B cell (primary cell): ENCODE data around the gene LRRC49. TPM values are rescaled to one million over a fixed set of nuclear protein-coding genes. Genes with fewer than 3 reads are reported as not detected.

ENCODE experiments used
- ATAC-seq: fragments of 200-7000 bp; cut with Tn5 transposase; one replicate; pipeline ENCODE4 v1.10.0; 2021; ENCODE audit warnings: low read depth, mild to moderate bottlenecking, moderate number of reproducible peaks, moderate library complexity
- CTCF ChIA-PET: fragments of 350-600 bp; sonication (Branson Sonifier 250); formaldehyde crosslinking; loops from one replicate; lab custom pipeline; 2021; ENCODE audit warnings: antibody characterized with exemption, inconsistent platforms; lab: Charles Lee
- POLR2A ChIA-PET: fragments of 350-600 bp; sonication (Branson Sonifier 250); formaldehyde crosslinking; loops from one replicate; lab custom pipeline; 2021; ENCODE audit warnings: antibody characterized with exemption; lab: Charles Lee
- DNase-seq: peaks from one replicate; pipeline ENCODE4 v3.0.0; 2013
- H2AFZ ChIP-seq: 2 replicates; pipeline ENCODE4 v1.6.1; 2012; ENCODE audit warnings: mild to moderate bottlenecking, low read depth, low read length; ENCODE audit not compliant: insufficient read depth, poor library complexity, severe bottlenecking
- H3K27ac ChIP-seq, 2 donors: 1 replicate in 1 of 2; 2 replicates in 1 of 2; pipeline ENCODE4 v1.5.1; 2012 to 2013; ENCODE audit warnings: low read length in 2 of 2, mild to moderate bottlenecking in 2 of 2, moderate library complexity in 1 of 2
- H3K27me3 ChIP-seq, 4 experiments: fragments of 200-600 bp in 1 of 4; sonication (generic) in 1 of 4; replicated peaks in 1 of 4; 1 replicate in 2 of 4; 2 replicates in 2 of 4; pipeline versions ENCODE4 v1.6.1 to v1.7.0; 2013 to 2016; ENCODE audit warnings: low read length in 3 of 4, mild to moderate bottlenecking in 2 of 4, mixed read lengths in 1 of 4, moderate library complexity in 1 of 4; ENCODE audit not compliant: insufficient read depth in 4 of 4, control insufficient read depth in 3 of 4; ENCODE audit errors: control extremely low read depth in 1 of 4
- H3K36me3 ChIP-seq, 2 experiments: replicated peaks in 1 of 2; 1 replicate in 1 of 2; 2 replicates in 1 of 2; pipeline versions ENCODE4 v1.6.1 to v1.7.1; 2013; ENCODE audit warnings: low read length in 1 of 2; ENCODE audit not compliant: insufficient read depth in 2 of 2, control insufficient read depth in 1 of 2; ENCODE audit errors: control extremely low read depth in 1 of 2, extremely low read depth in 1 of 2
- H3K4me1 ChIP-seq, 2 donors: fragments of 200-600 bp in 1 of 2; sonication (generic) in 1 of 2; 1 replicate in 1 of 2; 2 replicates in 1 of 2; pipeline versions ENCODE4 v1.5.1 to v1.6.1; 2013 to 2017; ENCODE audit warnings: low read length in 2 of 2; ENCODE audit not compliant: control insufficient read depth in 2 of 2, insufficient read depth in 2 of 2
- H3K4me2 ChIP-seq: replicated peaks from 2 replicates; pipeline ENCODE3; 2012; ENCODE audit warnings: mild to moderate bottlenecking, low read depth, low read length; ENCODE audit not compliant: poor library complexity, severe bottlenecking
- H3K4me3 ChIP-seq, 5 experiments: fragments of 200-600 bp in 1 of 5; sonication (generic) in 1 of 5; 1 replicate in 3 of 5; 2 replicates in 2 of 5; pipeline versions ENCODE4 v1.5.1 to v1.7.0; 2011 to 2016; ENCODE audit warnings: low read length in 4 of 5, mild to moderate bottlenecking in 4 of 5, low read depth in 2 of 5, control low read depth in 1 of 5, moderate library complexity in 1 of 5; ENCODE audit not compliant: insufficient read depth in 1 of 5; ENCODE audit errors: control extremely low read depth in 1 of 5, extremely low read depth in 1 of 5
- H3K79me2 ChIP-seq: fragments of 200-600 bp; sonication (generic); one replicate; pipeline ENCODE4 v1.6.0; 2016; ENCODE audit warnings: low read length; ENCODE audit not compliant: control insufficient read depth, insufficient read depth
- H3K9ac ChIP-seq: fragments of 200-600 bp; sonication (generic); 2 replicates; pipeline ENCODE4 v1.6.1; 2017; ENCODE audit warnings: mild to moderate bottlenecking, low read length, moderate library complexity
- H3K9me3 ChIP-seq, 3 donors: one replicate each; pipeline versions ENCODE4 v1.6.1 to v1.7.1; 2013; ENCODE audit warnings: low read length in 2 of 3; ENCODE audit not compliant: control insufficient read depth in 2 of 3, insufficient read depth in 1 of 3; ENCODE audit errors: control extremely low read depth in 1 of 3
- H4K20me1 ChIP-seq: 2 replicates; pipeline ENCODE4 v1.6.0; 2012; ENCODE audit warnings: mild to moderate bottlenecking, low read length; ENCODE audit not compliant: insufficient read depth, control insufficient read depth, poor library complexity, severe bottlenecking
- H3K27ac Mint-ChIP-seq: one replicate; pipeline ENCODE4 v1.8.0; 2021; ENCODE audit warnings: mixed read lengths
- H3K27me3 Mint-ChIP-seq: one replicate; pipeline ENCODE4 v1.8.0; 2021; ENCODE audit warnings: mixed read lengths
- H3K4me1 Mint-ChIP-seq: one replicate; pipeline ENCODE4 v1.8.0; 2021; ENCODE audit warnings: mixed read lengths
- H3K4me3 Mint-ChIP-seq: one replicate; pipeline ENCODE4 v1.8.0; 2021; ENCODE audit warnings: mixed read lengths
- H3K9me3 Mint-ChIP-seq: one replicate; pipeline ENCODE4 v1.8.0; 2022; ENCODE audit warnings: mixed read lengths; ENCODE audit not compliant: insufficient read depth
- EZH2 ChIP-seq: IDR thresholded peaks from 2 replicates; pipeline ENCODE4 v1.6.1; 2012; ENCODE audit warnings: borderline replicate concordance, low read depth, mild to moderate bottlenecking, moderate library complexity, low read length; ENCODE audit not compliant: insufficient read depth, poor library complexity, severe bottlenecking
- WGBS: methylation state at CpG from one replicate; pipeline ENCODE4 v1.1.5; 2013; ENCODE audit warnings: missing lambda C conversion rate; ENCODE audit not compliant: insufficient coverage; 5-methylcytosine and 5-hydroxymethylcytosine counted together
- intact Hi-C: fragments of 100-400 bp; cut with micrococcal nuclease; formaldehyde crosslinking; loops from one replicate; pipeline ENCODE4 v1.10.0; 2022
- polyA plus RNA-seq: library from polyadenylated mRNA; depleted of rRNA; stranded (reverse); fragments of >200 nt; gene quantifications from 2 replicates; pipeline ENCODE4 v1.2.3, GENCODE V29; 2012
- total RNA-seq, 2 donors: library from RNA; stranded (reverse); fragments of 120-200 nt in 1 of 2; gene quantifications; 1 replicate in 1 of 2; 2 replicates in 1 of 2; pipeline versions ENCODE4 v1.2.3 to v1.2.4, GENCODE V29; 2013 to 2022
- TF ChIP-seq, protein P1 (sequence below): fragments of 200-600 bp; IDR thresholded peaks from one replicate; pipeline ENCODE4 v1.8.0; 2022; ENCODE audit warnings: antibody characterized with exemption, mild to moderate bottlenecking

The LRRC49 gene
- total and polyA plus RNA-seq, 2 donors (not counting 1 experiment from before 2014, with no cell fraction given) = 0.22 to 1.4 TPM

DNA sequence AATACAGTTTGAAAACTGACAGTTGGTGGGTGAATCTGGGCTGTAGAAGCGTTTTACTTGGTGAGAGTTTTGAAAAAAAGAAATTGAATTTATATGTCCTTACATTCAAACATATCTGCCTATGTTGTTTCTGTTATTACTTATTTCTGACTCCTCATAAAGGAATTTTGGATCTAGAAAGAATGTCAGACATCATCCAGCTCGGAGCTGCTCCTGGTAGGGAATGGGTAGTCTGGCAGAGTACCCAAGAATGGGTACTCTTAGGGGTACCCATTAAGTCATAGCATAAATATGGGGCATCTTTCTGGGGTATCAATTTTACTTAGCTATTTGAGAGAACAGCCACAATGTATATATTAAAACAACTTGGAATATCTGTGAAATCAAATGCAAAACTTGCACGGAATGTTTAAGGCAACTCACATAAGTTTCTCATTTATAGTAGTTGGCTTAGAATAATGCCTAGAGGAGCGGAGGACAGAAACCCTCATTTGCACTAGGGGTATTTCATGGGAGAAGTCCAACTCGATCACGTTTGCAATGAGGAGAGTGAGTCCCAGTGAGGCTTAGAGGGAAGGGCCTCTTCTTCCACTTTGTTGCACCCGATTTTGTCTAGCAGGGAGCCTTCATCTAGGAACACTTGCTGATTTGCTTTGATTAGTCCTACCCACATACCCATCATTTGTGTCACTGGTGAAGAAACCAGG, 36.3 kb upstream of the LRRC49 start:
- Mint-ChIP-seq H3K27me3 (peaks cover 51% of the 10 kb centered on the region), H3K27ac (no peak overlapping the region), H3K4me1 (peaks cover 11% of the 10 kb centered on the region), H3K4me3 (no peak overlapping the region), H3K9me3 (no peaks in the 10 kb centered on the region)
- Histone ChIP-seq H3K27ac (no peak overlapping the region), H3K4me2 (no peak overlapping the region), H4K20me1 (no peaks in the 10 kb centered on the region), H3K9ac (no peak overlapping the region), H3K36me3 (no peaks in the 10 kb centered on the region), H3K9me3 (no peaks in the 10 kb centered on the region), H3K27me3 (peaks cover 0 to 24% (median 12%) of the 10 kb centered on the region in 4 experiments), H3K79me2 (no peaks in the 10 kb centered on the region), H3K4me1 (peaks cover 0 to 9% of the 10 kb centered on the region in 2 donors), H3K4me3 (no peak overlapping the region), H2AFZ (no peak overlapping the region)
- ChIA-PET POLR2A (no interaction called here), CTCF (no interaction called here)
- TF ChIP-seq EZH2 = no peak
- TF ChIP-seq, protein P1, sequence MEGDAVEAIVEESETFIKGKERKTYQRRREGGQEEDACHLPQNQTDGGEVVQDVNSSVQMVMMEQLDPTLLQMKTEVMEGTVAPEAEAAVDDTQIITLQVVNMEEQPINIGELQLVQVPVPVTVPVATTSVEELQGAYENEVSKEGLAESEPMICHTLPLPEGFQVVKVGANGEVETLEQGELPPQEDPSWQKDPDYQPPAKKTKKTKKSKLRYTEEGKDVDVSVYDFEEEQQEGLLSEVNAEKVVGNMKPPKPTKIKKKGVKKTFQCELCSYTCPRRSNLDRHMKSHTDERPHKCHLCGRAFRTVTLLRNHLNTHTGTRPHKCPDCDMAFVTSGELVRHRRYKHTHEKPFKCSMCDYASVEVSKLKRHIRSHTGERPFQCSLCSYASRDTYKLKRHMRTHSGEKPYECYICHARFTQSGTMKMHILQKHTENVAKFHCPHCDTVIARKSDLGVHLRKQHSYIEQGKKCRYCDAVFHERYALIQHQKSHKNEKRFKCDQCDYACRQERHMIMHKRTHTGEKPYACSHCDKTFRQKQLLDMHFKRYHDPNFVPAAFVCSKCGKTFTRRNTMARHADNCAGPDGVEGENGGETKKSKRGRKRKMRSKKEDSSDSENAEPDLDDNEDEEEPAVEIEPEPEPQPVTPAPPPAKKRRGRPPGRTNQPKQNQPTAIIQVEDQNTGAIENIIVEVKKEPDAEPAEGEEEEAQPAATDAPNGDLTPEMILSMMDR = no peak
- DNase-seq (no peak), ATAC-seq (no peak)
- WGBS = 100% methylated on average over 1 of the region's 7 CpGs
- intact Hi-C loops = no loop called here

DNA sequence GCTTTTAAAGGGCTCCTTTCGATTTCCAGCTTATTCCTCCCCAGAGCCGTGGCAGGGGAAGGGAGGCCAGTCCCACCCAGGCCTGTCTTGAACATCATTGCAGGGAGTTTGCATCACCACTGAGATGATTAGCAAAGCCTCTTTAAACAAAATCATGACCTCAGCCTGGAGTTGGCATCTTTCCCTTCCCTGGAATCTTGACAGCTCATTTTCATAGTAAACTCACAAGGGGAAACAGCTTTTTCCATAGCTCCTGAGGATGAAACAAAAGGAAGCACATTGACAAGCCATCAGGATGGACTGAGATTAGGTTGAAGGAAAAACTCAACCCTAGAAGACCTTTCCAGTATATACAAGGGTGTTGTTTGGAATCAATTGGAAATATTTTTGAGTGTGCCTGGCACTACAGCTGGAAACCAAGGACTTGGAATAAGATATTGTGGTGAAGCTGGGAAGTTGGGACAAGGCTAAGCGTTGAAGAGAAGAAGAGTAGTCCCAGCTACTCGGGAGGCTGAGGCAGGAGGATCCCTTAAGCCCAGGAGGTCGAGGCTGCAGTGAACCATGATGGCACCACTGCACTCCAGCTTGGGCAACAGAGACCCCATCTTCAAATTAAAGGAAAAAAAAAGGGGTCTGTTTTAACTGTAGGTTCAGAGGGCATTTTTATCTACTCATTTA, 35.6 kb upstream of the LRRC49 start:
- peaks cover 0 to 9% of the 10 kb centered on the region in 2 donors for H3K4me1 ChIP-seq
- H3K27me3 Mint-ChIP-seq = peaks cover 45% of the 10 kb centered on the region
- ATAC-seq (no peak), DNase-seq (no peak)
- H3K9me3 ChIP-seq = no peaks in the 10 kb centered on the region
- H3K36me3 ChIP-seq = no peaks in the 10 kb centered on the region
- no peak overlapping the region for H3K4me3 ChIP-seq
- ChIA-PET POLR2A (no interaction called here), CTCF (no interaction called here)
- peaks cover 0 to 17% (median 9%) of the 10 kb centered on the region in 4 experiments for H3K27me3 ChIP-seq
- no peak overlapping the region for H3K4me3 Mint-ChIP-seq
- no peak overlapping the region for H3K4me2 ChIP-seq
- no peaks in the 10 kb centered on the region for H4K20me1 ChIP-seq
- no peak overlapping the region for H3K9ac ChIP-seq
- intact Hi-C loops = no loop called here
- no peak overlapping the region for H2AFZ ChIP-seq
- H3K27ac Mint-ChIP-seq = no peak overlapping the region
- 96% methylated on average over 4 of the region's 5 CpGs for WGBS
- H3K27ac ChIP-seq = no peak overlapping the region
- TF ChIP-seq EZH2 = no peak
- TF ChIP-seq, protein P1 = no peak
- no peaks in the 10 kb centered on the region for H3K79me2 ChIP-seq
- H3K9me3 Mint-ChIP-seq = no peaks in the 10 kb centered on the region
- peaks cover 11% of the 10 kb centered on the region for H3K4me1 Mint-ChIP-seq
